Stomach (tissue), 4 donors: Measurements from ENCODE around the gene FAM13B.

ENCODE experiments used
- CTCF ChIP-seq, 7 experiments: fragments of 450-650 bp in 4 of 7; fragments of 200-600 bp in 3 of 7; sonication (generic) in 3 of 7; IDR thresholded peaks; one replicate each; pipeline ENCODE4 v1.5.1; 2016 to 2019; ENCODE audit warnings: antibody characterized with exemption in 7 of 7, control low read depth in 2 of 7, mild to moderate bottlenecking in 1 of 7
- POLR2A ChIP-seq, 4 donors: fragments of 450-650 bp; IDR thresholded peaks; one replicate each; pipeline ENCODE4 v1.6.1; 2016; ENCODE audit warnings: antibody characterized with exemption in 4 of 4, control low read depth in 2 of 4, mild to moderate bottlenecking in 1 of 4, moderate library complexity in 1 of 4

- TF ChIP-seq CTCF (IDR thresholded peaks at IDR 0.05) (no peak), POLR2A (IDR thresholded peaks at IDR 0.05) (no peak)
Measured at GRCh38 chr5:137916923-137917322, 116.0 kb downstream of the FAM13B start.
